Stimulated activated naive CD8-positive, alpha-beta T cell treated with anti-CD3 and anti-CD28 coated beads, Interleukin-15, Interleukin-2, amounts not matched to agents 100 ng/mL and 50 ng/mL, for 24 hours (primary cell): ENCODE results near the gene OXER1.
"Not testable (repeated sequence)": the region's sequence is repeated elsewhere in the genome, so short reads cannot be mapped to it uniquely, and the experiment has no call there.

ENCODE experiments used
- H3K27ac Mint-ChIP-seq: one replicate; pipeline ENCODE4 v1.8.0; 2021; ENCODE audit warnings: mild to moderate bottlenecking, mixed read lengths
- H3K27me3 Mint-ChIP-seq: one replicate; pipeline ENCODE4 v1.8.0; 2021; ENCODE audit warnings: mixed read lengths
- H3K36me3 Mint-ChIP-seq: one replicate; pipeline ENCODE4 v1.8.0; 2021; ENCODE audit warnings: low read depth, mixed read lengths
- H3K4me1 Mint-ChIP-seq: one replicate; pipeline ENCODE4 v1.8.0; 2021; ENCODE audit warnings: low read depth, mixed read lengths
- H3K4me3 Mint-ChIP-seq: one replicate; pipeline ENCODE4 v1.8.0; 2021; ENCODE audit warnings: mild to moderate bottlenecking, mixed read lengths
- H3K9me3 Mint-ChIP-seq: one replicate; pipeline ENCODE4 v1.8.0; 2021; ENCODE audit warnings: mixed read lengths

Gene OXER1

DNA sequence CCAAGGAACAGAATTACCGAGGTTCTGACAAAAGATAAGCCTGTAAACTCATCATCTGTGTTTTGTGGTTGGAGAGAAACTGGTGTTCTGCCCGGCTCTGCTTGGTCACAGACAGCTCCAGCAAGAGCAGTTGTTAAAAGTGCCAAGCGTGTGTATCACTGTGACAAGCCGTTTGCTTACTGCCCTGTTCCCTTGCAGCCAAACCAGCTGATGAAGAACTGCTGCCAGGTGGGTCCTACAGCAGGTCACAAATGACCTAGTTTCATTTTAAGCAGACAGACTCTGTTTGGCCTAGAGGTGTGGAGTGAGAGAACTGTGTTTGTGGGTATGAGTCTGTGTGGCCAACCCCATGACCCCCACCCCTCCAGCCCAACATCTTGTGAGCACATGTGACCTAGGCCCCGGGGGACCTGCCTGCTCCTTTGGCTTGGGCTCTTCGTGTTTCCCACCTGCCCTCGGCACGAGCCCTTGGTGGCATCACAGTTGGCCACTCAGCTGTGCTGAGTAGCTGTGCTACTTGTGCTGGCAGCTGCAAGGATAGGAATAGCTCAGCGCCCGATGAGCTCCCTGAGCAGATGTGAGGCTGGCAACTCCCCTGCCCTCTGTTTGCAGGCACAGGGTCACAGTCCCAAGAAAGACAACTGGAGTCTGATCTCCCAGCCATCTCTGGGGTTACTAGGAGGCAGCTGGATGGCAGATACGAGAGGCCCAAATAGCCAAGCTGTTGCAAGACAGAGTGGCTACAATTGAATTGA is 9.7 kb downstream of the OXER1 start:
- no peak overlapping the region for H3K27ac Mint-ChIP-seq
- H3K9me3 Mint-ChIP-seq = no peaks in the 10 kb centered on the region
- no peaks in the 10 kb centered on the region for H3K36me3 Mint-ChIP-seq
- H3K27me3 Mint-ChIP-seq = no peaks in the 10 kb centered on the region
- H3K4me3 Mint-ChIP-seq = no peak overlapping the region
- H3K4me1 Mint-ChIP-seq = peaks cover 35% of the 10 kb centered on the region

DNA sequence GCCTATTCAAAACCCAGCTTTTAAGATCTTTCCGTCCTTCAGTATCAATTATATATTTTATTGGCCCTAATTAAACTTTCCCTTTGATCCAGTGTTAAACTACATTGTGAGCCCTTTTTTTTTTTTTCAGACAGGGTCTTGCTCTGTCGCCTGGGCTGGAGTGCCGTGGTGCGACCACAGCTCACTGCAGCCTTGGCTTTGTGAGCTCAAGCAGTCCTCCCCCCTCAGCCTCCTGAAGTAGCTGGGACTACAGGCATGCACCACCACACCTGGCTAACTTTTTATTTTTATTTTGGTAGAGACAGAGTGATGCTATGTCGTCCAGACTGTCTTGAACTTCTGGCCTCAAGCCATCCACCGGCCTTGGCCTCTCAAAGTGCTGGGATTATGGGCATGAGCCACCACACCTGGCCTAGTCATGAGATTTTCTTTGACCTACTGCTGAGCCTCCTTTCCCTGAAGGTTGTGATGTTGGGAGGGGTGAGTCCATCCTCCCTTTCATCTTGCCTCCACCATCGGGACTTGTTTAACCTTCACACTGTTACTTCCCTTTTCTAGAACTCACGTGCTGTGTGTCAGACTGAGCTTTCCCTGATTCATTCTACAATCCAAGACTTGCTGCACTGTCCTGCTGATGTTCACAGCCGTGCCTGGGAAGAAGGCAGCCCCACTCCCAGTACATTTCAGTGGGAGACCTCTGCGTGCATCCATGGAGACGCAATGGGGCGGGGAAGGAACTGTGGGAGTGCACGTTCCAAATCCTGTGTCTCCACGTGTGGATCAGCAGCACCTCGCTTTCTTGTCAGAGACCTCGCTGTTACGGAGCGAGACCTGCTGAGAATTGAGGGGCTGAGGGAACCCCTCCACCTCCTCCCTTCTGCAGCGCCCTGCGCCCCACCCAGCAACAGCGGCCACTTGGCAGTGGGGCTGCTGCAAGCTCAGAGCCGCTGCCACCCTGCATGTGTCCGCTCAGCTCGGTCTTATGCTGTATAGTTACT is 10.8 kb downstream of the OXER1 start:
- Mint-ChIP-seq H3K4me1 (peaks cover 35% of the 10 kb centered on the region), H3K9me3 (no peaks in the 10 kb centered on the region), H3K27ac (no peak overlapping the region), H3K36me3 (no peaks in the 10 kb centered on the region), H3K27me3 (no peaks in the 10 kb centered on the region), H3K4me3 (no peak overlapping the region)

DNA sequence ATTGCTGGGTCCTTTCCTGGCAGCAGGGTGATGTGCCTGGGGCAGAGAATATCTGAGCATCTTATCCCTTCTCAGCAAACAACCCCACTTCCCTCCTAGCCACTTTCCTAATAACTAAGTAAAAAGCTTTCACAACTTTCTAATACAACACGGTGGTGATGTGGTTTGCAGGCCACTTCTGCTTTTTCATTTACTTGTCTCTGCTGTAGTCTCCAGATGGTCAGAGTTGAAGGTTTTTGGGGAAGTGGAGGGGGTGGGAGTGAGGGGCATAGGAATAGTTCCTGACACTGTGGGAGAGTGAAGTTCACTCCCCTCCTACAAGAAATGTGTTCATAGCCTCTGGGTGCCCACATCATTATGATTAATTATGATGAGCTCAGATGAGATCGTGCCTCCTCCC is 11.6 kb downstream of the OXER1 start:
- Mint-ChIP-seq H3K27ac (no peak overlapping the region), H3K9me3 (no peaks in the 10 kb centered on the region), H3K36me3 (no peaks in the 10 kb centered on the region), H3K27me3 (no peaks in the 10 kb centered on the region), H3K4me1 (peaks cover 35% of the 10 kb centered on the region), H3K4me3 (no peak overlapping the region)

DNA sequence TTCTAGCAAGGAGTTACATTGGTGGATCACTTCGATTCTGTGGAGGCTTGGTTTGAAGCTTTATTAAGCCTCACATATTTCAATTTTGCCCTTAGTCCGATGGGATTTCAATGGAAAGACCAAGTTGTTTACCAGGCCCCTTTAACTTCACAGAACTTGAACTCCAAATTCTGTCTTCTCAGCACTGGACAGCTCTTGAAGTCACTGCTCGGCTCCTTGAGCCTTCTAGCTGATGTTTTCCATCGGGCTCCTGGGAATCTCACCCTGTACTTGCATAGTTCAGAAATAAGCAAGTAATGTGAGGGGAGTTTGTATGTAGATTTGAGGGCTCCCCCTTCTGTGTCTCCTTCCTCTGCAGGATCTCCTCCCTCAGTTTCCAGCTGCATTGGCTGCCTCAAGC is 15.1 kb downstream of the OXER1 start:
- H3K27me3 Mint-ChIP-seq = no peaks in the 10 kb centered on the region
- H3K36me3 Mint-ChIP-seq = no peaks in the 10 kb centered on the region
- no peaks in the 10 kb centered on the region for H3K9me3 Mint-ChIP-seq
- H3K27ac Mint-ChIP-seq = no peak overlapping the region
- peaks cover 19% of the 10 kb centered on the region for H3K4me1 Mint-ChIP-seq
- H3K4me3 Mint-ChIP-seq = no peak overlapping the region

DNA sequence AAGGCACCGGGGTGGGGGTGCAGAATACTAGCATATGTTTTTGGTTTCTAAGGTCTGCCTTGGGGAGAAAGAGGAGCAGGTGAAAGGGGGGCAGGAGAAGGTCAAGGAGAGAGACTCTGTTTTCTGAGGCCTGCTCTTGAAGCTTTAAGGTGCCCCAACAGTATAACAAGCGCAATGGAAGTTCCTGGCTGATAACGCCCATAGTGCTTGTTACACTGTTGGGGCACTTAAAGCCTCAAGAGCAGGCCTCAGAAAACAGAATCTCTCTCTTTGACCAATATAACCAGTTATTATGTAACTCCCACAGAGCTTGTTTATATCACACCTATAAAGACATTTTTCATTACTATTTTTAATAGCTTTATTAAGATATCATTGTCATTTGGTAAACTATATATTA is 16.5 kb downstream of the OXER1 start:
- Mint-ChIP-seq H3K27ac (no peak overlapping the region), H3K9me3 (no peaks in the 10 kb centered on the region), H3K36me3 (no peaks in the 10 kb centered on the region), H3K27me3 (no peaks in the 10 kb centered on the region), H3K4me1 (peaks cover 5% of the 10 kb centered on the region), H3K4me3 (no peak overlapping the region)

DNA sequence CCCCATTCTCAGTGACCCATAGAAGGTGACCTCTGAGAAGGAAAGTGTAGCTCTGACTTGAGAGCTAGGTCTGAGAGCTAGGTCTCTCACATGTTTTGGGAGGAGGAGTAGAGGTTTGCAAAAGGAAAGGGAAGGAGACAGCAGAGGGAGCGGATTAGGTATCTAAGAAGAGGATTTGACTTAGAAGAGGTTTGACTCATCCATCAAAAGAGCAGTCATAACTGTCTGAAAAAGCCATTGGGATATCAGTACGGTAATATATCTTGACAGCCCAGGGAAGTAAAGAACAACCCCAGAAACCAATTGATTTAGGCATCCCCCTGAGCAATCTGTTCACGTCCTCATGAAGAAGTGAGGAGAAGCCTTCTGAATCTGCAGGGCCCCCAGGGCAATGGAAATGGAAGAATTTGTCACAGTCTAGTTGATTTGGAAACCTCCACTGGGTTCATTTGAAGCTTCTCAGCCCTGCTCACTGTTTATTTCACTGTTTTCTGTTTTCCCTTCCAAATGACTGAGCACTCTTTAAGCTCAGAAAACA is 19.3 kb downstream of the OXER1 start:
- Mint-ChIP-seq H3K4me3 (no peak overlapping the region), H3K4me1 (no peaks in the 10 kb centered on the region), H3K27me3 (no peaks in the 10 kb centered on the region), H3K36me3 (peaks cover 4% of the 10 kb centered on the region), H3K27ac (no peak overlapping the region), H3K9me3 (no peaks in the 10 kb centered on the region)

DNA sequence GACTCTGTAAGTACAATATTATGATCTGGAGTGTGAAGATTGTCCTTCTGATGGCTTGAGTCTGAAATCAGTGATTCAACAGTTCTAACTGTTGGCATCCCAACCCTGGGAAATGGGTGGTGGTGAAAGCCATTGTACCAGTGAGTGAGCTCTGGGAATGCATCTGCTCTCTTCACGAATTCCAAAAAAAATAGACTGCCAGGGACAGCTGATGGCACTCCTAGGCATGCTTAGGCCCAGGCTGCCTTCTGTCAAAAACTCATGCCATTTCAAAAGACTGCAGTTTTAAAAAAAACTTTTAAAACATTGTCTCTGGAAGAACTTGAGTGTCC is 20.3 kb downstream of the OXER1 start:
- no peaks in the 10 kb centered on the region for H3K27me3 Mint-ChIP-seq
- no peaks in the 10 kb centered on the region for H3K4me1 Mint-ChIP-seq
- no peak overlapping the region for H3K27ac Mint-ChIP-seq
- no peaks in the 10 kb centered on the region for H3K9me3 Mint-ChIP-seq
- H3K4me3 Mint-ChIP-seq = no peak overlapping the region
- H3K36me3 Mint-ChIP-seq = peaks cover 6% of the 10 kb centered on the region

DNA sequence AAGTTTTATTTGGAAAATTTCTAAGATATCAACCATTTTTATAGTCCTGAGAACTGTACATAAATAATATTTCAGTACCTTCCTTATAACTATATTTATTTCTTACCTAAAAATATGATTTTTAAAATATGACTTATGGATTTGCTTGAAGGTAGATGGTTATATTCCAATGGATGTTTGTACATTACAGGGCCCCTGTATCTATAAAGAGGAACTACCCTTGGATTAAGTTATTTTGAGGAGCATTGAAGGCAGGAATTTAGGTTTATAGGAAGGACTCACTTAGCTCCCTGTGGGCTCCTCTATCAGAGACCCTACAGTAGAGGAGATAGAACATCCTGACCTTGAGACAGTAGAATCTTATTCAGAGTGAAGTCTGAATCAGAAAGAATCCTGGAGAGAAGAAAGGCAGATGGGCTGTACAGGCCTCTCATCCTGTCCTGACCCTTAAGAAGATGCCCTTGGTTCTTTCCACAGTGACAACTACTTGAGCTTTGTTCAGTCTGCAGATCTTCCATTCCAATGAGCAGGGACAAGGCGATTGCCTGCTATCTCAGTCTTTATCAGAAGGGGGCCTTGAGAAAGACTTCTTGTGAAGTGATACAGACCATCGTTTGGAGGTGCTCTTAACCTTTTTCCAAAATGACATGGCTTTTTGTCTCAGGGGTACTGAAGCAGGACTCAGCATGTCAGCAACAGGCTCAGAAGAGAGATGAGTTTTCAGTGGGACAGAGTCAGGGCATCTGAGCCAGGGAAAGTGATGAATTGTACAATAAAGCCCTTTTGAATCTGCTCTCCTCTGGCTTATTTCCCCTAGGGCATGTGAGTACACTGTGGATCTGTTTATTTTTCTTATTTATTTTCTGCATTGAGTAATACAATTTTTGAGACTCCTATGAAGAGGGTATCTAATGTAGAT is 20.9 kb downstream of the OXER1 start:
- Mint-ChIP-seq H3K27ac (no peak overlapping the region), H3K4me1 (no peaks in the 10 kb centered on the region), H3K4me3 (no peak overlapping the region), H3K36me3 (peaks cover 12% of the 10 kb centered on the region), H3K27me3 (no peaks in the 10 kb centered on the region), H3K9me3 (no peaks in the 10 kb centered on the region)

DNA sequence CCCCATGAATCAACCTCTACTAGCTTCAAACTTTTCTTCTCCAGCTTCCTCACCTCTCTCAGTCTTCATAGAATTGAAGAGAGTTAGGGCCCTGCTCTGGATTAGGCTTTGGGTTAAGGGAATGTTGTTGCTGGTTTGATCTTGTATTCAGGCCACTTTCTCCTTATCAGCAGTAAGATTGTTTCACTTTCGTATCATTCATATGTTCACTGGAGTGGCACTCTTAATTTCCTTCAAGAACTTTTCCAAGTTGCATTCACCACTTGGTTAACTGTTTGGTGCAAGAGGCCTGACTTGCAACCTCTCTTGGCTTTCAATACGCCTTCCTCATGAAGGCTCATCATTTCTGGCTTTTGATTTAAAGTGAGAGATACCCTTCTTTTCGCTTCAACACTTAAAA is 22.8 kb downstream of the OXER1 start:
- H3K36me3 Mint-ChIP-seq = peaks cover 22% of the 10 kb centered on the region
- H3K27ac Mint-ChIP-seq = no peak overlapping the region
- H3K9me3 Mint-ChIP-seq = peaks cover under 1% of the 10 kb centered on the region

DNA sequence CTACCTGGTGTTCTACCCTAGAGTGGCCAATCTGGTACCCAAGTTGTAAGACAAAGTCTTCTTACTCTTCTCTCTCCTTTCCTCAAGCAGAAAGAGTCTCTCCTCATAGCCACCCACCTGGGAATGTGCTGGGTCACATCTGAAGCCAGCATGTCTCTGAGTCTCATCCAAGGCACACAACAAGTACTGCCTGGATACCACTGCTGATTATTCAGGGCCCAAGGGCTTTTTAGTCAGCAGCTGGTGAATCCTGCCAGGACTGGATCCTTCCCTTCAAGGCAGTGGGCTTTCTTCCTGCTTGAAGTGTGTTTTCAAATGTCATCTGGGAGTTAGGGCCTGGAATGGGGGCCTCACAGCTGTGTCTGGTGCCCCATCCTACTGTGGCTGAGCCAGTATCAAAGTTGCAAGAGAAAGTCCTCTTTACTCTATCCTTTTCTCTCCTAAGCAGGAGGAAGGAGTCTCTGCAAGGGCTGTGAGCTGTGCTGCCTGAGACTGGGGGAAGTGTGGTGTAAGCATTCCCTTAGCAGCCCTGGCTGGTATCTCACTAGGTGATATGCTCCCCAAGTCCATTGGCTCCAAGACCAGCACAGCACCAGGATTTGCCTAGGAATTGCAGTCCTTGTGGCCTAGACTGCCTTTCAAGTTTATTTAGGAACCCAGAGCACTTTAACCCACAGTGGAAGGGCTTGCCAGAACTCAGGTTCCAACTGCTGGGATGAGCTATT is 27.2 kb downstream of the OXER1 start:
- Mint-ChIP-seq H3K27me3 (no peaks in the 10 kb centered on the region), H3K9me3 (peaks cover 22% of the 10 kb centered on the region), H3K4me1 (no peaks in the 10 kb centered on the region), H3K4me3 (no peak overlapping the region), H3K36me3 (peaks cover 62% of the 10 kb centered on the region), H3K27ac (no peak overlapping the region)

More for the DNA sequence above, 22.8 kb downstream of the OXER1 start:
- H3K27me3 Mint-ChIP-seq = no peaks in the 10 kb centered on the region
- no peaks in the 10 kb centered on the region for H3K4me1 Mint-ChIP-seq
- H3K4me3 Mint-ChIP-seq = no peak overlapping the region

DNA sequence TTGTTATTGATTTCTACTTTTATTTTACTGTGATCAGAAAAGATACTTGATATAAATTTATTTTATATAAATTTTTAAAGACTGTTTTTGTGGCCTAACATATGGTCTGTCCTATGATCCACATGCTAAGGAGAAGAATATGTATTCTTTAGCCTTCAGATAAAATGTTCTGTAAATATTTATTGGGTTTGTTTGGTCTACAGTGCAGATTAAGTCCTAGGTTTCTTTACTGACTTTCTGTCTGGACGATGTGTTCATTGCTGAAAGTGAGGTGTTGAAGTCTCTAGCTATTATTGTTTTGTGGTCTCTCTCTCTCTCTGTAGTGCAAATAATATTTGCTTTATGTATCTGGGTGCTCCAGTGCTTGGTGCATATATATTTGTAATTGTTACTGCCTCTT is 30.1 kb downstream of the OXER1 start:
- Mint-ChIP-seq H3K4me1 (no peaks in the 10 kb centered on the region), H3K9me3 (peaks cover 31% of the 10 kb centered on the region), H3K36me3 (peaks cover 81% of the 10 kb centered on the region), H3K4me3 (no peak overlapping the region), H3K27ac (no peak overlapping the region), H3K27me3 (no peaks in the 10 kb centered on the region)

DNA sequence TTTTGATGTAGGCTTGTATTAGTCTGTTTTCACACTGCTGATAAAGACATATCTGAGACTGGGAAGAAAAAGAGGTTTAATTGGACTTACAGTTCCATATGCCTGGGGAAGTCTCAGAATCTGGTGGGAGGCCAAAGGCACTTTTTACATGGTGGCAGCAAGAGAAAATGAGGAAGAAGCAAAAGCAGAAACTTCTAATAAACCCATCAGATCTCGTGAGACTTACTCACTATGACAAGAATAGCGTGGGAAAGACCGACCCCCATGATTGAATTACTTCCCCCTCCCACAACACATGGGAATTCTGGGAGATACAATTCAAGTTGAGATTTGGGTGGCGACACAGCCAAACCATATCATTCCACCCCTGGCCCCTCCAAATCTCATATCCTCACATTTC is 32.6 kb downstream of the OXER1 start:
- not testable (repeated sequence) for H3K27ac Mint-ChIP-seq, H3K4me3 Mint-ChIP-seq, H3K4me1 Mint-ChIP-seq, H3K27me3 Mint-ChIP-seq
- Mint-ChIP-seq H3K36me3 (peaks cover 71% of the 10 kb centered on the region), H3K9me3 (peaks cover 31% of the 10 kb centered on the region)

DNA sequence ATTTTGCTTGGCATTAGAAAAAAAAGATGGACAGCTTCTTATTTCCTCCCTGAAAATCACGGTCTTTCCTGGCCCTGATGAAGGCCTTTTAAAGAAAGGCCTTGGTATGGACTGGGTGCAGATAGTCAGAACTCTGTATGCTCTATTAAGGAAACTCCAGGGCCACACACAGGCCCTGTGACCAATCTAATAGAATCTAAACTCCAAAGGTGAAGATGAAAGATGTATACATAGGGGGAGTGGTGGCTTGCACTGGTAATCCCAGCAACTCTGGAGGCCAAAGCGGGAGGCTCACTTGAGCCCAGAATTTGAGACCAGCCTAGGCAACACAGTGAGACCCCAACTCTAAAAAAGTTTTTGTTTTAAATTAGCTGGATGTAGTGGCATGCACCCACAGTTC is 37.3 kb downstream of the OXER1 start:
- Mint-ChIP-seq H3K36me3 (peaks cover 29% of the 10 kb centered on the region), H3K27ac (no peak overlapping the region), H3K9me3 (peaks cover 9% of the 10 kb centered on the region), H3K4me1 (peaks cover 10% of the 10 kb centered on the region), H3K4me3 (no peak overlapping the region), H3K27me3 (no peaks in the 10 kb centered on the region)

DNA sequence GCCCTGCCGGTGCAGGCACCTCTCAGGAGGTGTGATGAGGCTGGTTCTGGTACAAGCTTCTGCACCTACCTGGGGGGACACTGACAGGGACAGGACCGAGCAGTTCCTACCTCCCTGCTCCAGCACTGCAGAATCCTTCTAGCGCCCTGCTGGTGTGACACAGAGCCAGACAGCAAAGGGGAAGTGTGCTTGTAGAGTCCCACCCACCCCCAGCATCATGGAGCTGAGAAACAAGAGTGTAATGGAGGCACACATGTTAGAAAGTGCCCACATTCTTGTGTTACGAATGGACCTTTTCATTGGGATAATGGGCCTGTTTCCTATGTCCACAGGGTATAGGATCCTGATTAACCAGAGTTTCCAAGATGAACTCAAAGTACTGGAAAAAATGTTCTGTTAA is 38.3 kb downstream of the OXER1 start:
- Mint-ChIP-seq H3K36me3 (peaks cover 18% of the 10 kb centered on the region), H3K4me1 (peaks cover 10% of the 10 kb centered on the region), H3K4me3 (no peak overlapping the region), H3K27me3 (no peaks in the 10 kb centered on the region), H3K27ac (no peak overlapping the region), H3K9me3 (peaks cover 9% of the 10 kb centered on the region)
